ENCODE results near the gene AGTRAP. TPM values are rescaled to one million over a fixed set of nuclear protein-coding genes. Genes with fewer than 3 reads are reported as not detected.

AGTRAP gene
- total RNA-seq = 34.1 and 36.5 TPM in 2 replicates

GRCh38 chr1:11735854-11736745 lies at the start of gene AGTRAP:
TSS of gene AGTRAP (plus strand) at chr1:11736136. CDS start at chr1:11736209, 73 bp downstream.
- intact Hi-C loops (cut with micrococcal nuclease) = loop anchor here (1.0 to 2.0 kb wide), 3 partner anchors 55 to 173 kb away; partner anchors contain the start of genes CLCN6 and MAD2L2

- intact Hi-C loops (cut with micrococcal nuclease) = no loop called here
Measured at GRCh38 chr1:11688506-11688905, 47.4 kb upstream of the AGTRAP start.

- intact Hi-C loops (cut with micrococcal nuclease) = no loop called here
Measured at GRCh38 chr1:11690397-11691301, 45.3 kb upstream of the AGTRAP start.

GRCh38 chr1:11691302-11691914 lies 44.5 kb upstream of the AGTRAP start, which contains the start of gene DRAXIN:
TSS of gene DRAXIN (plus strand) at chr1:11691710. CDS start at chr1:11706259, 14,549 bp downstream.
- intact Hi-C loops (cut with micrococcal nuclease) = no loop called here

GRCh38 chr1:11691928-11692711 lies 43.8 kb upstream of the AGTRAP start:
- intact Hi-C loops (cut with micrococcal nuclease) = no loop called here

- intact Hi-C loops (cut with micrococcal nuclease) = no loop called here
Measured at GRCh38 chr1:11693024-11693590, 42.8 kb upstream of the AGTRAP start.

- intact Hi-C loops (cut with micrococcal nuclease) = no loop called here
Measured at GRCh38 chr1:11693917-11694316, 42.0 kb upstream of the AGTRAP start.

- intact Hi-C loops (cut with micrococcal nuclease) = no loop called here
Measured at GRCh38 chr1:11695861-11696260, 40.1 kb upstream of the AGTRAP start.

GRCh38 chr1:11697188-11697892 lies 38.6 kb upstream of the AGTRAP start:
- intact Hi-C loops (cut with micrococcal nuclease) = no loop called here

- intact Hi-C loops (cut with micrococcal nuclease) = no loop called here
Measured at GRCh38 chr1:11697893-11698210, 38.1 kb upstream of the AGTRAP start.

GRCh38 chr1:11700601-11701467 lies 35.1 kb upstream of the AGTRAP start:
- intact Hi-C loops (cut with micrococcal nuclease) = no loop called here

GRCh38 chr1:11701551-11701961 lies 34.4 kb upstream of the AGTRAP start:
- intact Hi-C loops (cut with micrococcal nuclease) = no loop called here

- intact Hi-C loops (cut with micrococcal nuclease) = no loop called here
Measured at GRCh38 chr1:11701981-11702803, 33.7 kb upstream of the AGTRAP start.

- intact Hi-C loops (cut with micrococcal nuclease) = no loop called here
Measured at GRCh38 chr1:11703357-11704193, 32.4 kb upstream of the AGTRAP start.

- intact Hi-C loops (cut with micrococcal nuclease) = no loop called here
Measured at GRCh38 chr1:11704194-11704529, 31.8 kb upstream of the AGTRAP start.

- intact Hi-C loops (cut with micrococcal nuclease) = no loop called here
Measured at GRCh38 chr1:11704691-11705475, 31.1 kb upstream of the AGTRAP start.

All from T-helper 2 cell treated with Interferon-gamma antibody and Interleukin-4, amounts not matched to agents 100 ng/mL and 5 ng/mL, for 36 hours (primary cell).